HG03521 (cell line): ENCODE measurements around the gene RNF115.
"Not testable (repeated sequence)": the region's sequence is repeated elsewhere in the genome, so short reads cannot be mapped to it uniquely, and the experiment has no call there.

ENCODE experiments used
- ATAC-seq: cut with Tn5 transposase; IDR thresholded peaks from one replicate; pipeline ENCODE4 v1.9.1; 2021; ENCODE audit warnings: mild to moderate bottlenecking, moderate library complexity; ENCODE audit not compliant: unreplicated experiment

RNF115 gene

DNA sequence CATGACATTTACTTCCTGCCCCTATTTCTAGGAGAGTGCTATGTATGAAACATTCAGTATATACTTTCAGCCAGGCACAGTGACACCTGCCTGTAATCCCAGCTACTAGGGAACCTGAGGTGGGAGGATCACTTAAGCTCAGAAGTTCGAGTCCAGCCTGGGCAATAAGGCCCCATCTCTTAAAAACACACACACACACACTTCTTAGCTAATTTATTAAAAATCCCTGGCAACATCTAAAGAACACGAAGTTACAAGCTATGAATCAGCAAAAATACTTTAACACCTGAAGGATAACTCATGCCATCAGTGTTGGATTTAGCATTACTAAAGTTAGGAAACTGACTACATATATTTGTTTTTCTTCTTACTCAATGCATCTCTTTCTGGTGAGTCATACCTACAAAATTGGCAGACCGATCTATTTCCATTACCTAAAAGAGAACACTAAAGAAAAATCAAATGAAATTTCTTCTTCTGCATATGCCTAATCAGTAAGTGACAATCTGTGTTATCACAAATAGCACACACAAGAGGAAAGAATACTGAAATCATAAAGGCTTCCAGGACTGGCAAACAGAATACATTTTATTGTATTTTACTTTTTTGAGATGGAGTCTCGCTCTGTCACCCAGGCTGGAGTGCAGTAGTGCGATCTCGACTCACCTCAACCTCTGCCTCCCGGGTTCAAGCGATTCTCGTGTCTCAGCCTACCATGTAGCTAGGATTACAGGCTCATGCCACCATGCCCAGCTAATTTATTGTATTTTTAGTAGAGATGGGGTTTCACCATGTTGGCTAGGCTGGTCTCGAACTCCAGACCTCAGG is 41.4 kb downstream of the RNF115 start:
- no peak for ATAC-seq

DNA sequence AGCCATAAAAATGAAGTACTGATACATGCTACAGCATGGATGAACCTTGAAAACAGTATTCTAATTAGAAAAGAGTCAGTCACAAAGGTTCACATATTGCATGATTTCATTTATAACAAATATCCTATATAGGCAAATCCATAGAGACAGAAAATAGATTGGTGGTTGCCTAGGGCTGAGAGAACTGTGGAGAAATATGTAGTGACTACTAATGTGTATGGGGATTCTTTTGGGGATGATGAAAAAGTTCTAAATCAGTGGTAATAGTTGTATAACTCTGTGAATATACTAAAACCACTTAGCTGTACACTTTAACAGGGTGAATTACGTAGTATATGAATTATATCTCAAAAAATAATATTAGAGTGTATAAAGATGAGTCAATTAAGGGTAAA is 45.8 kb downstream of the RNF115 start:
- no peak for ATAC-seq

GRCh38 chr1:145777357-145778145 is 46.3 kb downstream of the RNF115 start:
- ATAC-seq: no peak

- no peak for ATAC-seq
These were observed 50.5 kb downstream of the RNF115 start for GRCh38 chr1:145773423-145773822.

DNA sequence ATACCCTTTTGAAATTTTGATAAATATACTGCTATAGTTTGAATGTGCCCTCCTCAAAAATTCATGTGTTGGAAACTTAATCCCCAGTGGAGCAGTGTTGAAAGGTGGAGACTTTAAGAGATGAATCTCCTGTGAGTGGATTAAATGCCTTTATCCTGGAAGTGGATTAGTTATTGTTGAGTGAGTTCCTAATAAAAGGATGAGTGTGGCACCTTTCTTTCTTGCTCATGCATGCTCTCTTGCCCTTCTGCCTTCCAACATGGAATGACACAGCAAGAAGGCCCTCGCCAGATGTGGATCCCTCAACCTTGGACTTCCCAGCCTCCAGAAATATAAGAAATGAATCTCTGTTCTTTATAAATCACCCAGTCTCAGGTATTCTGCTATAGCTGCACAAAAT is 52.8 kb downstream of the RNF115 start:
- ATAC-seq: no peak

- not testable (repeated sequence) for ATAC-seq
These were observed 55.9 kb downstream of the RNF115 start for GRCh38 chr1:145768004-145768403.

- ATAC-seq: not testable (repeated sequence)
These were observed 57.0 kb downstream of the RNF115 start for GRCh38 chr1:145766926-145767325.

DNA sequence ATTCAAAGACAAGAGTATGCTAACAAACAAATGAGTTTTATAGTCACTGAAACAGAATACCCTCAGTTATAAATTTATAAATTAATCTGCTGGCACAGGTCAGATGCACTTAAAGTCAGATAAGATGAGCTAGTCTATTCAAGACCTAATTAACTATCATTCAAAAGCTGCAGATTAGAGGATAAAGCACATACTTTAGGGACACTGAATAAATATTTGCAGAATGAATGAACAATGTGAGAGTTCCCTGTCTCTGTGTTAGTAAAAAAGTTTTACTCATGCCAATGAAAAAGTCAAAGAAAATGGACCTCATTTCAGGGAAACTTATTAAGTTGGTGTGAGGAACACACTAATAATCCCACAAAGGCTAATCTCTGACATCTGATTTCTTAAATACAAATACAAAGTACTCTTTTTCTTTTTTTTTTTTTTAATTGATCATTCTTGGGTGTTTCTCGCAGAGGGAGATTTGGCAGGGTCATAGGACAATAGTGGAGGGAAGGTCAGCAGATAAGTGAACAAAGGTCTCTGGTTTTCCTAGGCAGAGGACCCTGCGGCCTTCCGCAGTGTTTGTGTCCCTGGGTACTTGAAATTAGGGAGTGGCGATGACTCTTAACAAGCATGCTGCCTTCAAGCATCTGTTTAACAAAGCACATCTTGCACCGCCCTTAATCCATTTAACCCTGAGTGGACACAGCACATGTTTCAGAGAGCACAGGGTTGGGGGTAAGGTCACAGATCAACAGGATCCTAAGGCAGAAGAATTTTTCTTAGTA is 58.1 kb downstream of the RNF115 start:
- ATAC-seq: not testable (repeated sequence)

GRCh38 chr1:145765127-145765526 is 58.8 kb downstream of the RNF115 start:
- ATAC-seq: not testable (repeated sequence)

DNA sequence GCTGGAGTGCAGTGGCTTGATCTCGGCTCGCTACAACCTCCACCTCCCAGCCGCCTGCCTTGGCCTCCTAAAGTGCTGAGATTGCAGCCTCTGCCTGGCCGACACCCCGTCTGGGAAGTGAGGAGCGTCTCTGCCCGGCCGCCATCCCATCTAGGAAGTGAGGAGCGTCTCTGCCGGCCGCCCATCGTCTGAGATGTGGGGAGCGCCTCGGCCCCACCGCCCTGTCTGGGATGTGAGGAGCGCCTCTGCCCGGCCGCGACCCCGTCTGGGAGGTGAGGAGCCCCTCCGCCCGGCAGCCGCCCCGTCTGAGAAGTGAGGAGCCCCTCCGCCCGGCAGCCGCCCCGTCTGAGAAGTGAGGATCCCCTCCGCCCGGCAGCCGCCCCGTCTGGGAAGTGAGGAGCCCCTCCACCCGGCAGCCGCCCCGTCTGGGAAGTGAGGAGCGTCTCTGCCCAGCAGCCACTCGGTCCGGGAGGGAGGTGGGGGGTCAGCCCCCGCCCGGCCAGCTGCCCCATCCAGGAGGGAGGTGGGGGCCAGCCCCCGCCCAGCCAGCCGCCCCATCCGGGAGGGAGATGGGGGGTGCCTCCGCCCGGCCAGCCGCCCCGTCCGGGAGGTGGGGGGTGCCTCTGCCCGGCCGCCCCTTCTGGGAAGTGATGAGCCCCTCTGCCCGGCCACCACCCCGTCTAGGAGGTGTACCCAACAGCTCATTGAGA is 59.5 kb downstream of the RNF115 start:
- ATAC-seq: not testable (repeated sequence)

DNA sequence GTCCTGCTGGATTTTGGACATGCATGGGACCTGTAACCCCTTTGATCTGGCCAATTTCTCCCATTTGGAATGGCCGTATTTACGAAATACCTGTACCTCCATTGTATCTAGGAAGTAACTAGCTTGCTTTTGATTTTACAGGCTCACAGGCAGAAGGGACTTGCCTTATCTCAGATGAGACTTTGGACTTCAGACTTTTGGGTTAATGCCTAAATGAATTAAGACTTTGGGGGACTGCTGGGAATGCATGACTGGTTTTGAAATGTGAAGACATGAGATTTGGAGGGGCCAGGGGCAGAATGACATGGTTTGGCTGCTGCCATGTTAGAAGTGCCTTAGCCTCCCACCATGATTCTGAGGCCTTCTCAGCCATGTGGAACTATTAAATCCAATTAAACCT is 61.9 kb downstream of the RNF115 start:
- ATAC-seq: not testable (repeated sequence)

DNA sequence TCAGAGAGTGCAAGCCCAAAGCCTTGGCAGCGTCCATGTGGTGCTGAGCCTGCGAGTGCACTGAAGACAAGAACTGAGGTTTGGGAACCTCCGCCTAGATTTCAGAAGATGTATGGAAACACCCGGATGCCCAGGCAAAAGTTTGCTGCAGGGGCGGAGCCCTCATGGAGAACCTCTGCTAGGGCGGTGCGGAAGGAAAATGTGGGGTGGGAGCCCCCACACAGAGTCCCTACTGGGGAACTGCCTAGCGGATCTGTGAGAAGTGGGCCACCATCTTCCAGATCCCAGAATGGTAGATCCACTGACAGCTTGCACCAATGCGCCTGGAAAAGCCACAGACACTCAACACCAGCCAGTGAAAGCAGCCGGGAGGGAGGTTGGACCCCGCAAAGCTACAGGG is 62.4 kb downstream of the RNF115 start:
- not testable (repeated sequence) for ATAC-seq

- ATAC-seq: not testable (repeated sequence)
These were observed 63.4 kb downstream of the RNF115 start for GRCh38 chr1:145760395-145760949.

- ATAC-seq: no peak
These were observed 64.2 kb downstream of the RNF115 start for GRCh38 chr1:145759721-145760120.

DNA sequence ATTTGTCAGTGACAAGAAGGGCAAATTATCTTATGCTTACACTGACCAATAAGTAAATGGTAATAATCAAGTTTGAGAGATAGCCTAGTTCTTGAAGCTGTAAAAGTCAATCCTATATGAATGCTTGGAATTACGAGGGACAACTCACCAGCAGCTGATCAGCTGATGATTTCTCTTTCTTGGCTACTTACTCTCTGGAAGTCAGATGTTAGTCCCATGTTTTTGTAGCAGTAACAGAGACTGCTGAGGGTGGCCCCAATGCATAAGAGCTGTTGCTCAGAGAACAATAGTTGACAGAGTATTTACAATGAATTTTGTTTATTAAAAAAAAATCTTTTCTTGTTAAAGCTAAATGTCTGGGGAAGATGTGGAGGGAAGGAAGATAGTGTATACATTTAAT is 65.3 kb downstream of the RNF115 start:
- ATAC-seq: no peak

DNA sequence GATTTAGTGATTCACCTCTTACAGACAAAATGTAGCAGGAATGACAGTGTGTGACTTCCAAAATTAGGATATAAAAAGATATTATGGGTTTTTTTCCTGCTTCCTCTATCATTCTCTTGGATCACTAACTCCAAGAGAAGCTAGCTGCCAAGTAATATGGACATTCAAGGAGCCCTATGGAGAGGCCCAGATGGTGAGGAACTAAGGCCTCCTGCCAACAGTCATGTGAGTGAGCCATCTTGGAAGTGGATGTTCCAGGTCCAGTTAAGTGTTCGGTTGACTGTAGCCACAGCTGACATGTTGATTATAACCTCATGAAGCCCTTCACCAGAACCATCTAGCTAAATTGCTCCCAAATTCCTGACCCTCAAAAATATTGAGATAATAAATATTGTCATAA is 65.8 kb downstream of the RNF115 start:
- ATAC-seq: no peak

DNA sequence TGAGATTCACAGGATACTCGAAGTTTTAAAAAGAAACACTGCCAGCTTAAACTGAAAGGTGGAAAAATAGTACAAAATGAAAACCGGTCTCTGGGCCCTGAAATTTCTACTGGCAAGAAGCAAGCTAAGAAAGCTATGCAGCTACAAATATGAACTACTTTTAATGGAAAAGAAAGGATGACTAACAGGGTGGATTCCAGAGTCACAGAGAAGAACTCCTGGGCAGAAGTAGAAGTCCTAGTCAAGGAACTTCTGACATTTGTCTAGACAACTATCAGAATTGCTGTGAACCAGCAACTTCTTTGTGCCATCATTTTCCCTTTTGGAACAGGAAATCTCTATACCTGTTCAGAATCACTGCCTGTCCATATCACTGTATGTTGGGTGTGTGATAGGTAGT is 66.5 kb downstream of the RNF115 start:
- no peak for ATAC-seq

DNA sequence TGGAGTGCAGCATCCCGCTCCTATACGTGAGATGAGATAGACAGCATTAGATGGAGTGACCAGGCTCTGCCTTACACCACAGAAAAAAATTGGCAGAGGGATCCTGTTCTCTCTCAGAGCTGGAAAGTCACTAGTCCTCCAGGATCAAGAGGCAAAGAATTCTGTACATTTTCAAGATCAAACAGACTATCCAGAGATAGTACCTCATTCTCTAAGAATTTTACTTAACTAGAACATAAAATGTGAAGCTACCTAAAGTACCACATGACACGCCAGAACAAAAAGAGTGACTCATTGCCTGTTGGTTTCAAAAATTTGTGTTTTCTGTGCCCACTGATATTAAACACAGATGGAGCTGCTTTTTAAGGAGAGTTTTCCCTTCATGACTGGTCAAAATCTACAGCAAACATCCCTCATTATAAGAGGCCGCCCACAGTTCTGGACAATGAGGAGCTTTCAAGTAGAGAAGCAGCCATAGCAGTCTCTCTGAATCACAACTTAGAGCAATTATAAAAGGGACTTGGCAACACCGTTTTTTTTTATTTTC is 72.3 kb downstream of the RNF115 start:
- ATAC-seq: no peak

DNA sequence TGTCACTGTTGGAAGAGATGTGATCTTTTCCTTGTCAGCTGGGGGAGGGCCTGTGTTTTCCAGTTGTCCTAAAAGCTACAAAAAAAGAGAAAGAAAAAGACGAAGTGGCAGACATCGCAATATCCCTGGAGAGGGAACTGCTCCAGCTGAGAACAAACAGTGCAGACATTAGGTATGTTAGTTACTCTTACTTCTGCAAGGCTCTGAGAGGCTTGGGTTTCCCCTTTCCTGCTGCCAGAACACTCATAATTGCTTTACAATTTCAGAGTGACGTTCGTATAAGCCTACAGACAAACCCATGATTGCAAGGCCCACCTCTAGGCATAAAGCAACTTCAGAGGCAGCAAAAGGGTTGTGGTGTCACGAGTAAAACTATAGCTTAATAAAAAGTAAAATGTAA is 73.5 kb downstream of the RNF115 start:
- no peak for ATAC-seq
